ENCODE data around the gene DLGAP1.

The DLGAP1 gene

DNA sequence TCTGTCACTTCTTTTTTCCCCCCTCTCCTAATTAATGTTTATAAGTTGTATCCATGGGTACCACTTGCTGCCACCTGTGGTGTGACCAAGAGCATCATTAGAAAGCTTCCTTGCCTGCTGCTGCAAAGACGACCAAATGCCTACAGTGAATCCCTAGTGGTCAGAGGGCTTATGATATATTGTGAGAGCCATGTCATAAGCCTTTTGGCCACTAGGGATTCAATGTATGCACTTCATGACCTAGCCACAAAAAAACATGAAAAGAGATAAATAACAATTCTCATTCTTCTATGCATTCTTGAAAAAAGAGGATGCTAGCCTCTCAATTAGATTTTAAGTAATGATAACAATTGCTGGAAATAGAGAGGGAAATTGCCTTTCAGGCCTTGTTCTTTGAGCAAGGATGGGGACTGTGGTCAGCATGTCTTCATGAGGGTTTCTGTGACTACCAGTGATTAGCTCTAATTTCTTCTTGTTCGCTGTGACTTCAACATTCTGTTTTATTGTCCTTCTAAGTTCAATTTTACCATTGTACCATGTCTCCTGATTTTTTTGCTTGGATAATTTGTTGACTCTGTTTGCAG is 569.8 kb downstream of the DLGAP1 start:
- no peak for DNase-seq

DNA sequence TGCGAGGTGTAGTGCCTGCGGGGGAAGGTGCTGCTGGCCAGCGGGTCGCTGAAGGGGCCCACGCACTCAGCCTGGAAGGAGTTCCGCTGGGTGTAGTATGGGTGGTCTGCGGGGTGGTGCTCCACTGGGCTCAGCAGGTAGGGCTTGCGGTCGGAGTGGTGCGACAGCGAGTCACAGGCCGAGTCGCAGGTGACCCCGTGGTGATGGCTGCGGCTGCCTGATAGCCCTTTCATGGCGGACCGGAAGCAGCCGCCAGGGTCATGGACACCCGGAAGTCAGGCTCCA is 575.3 kb downstream of the DLGAP1 start:
- DNase-seq: no peak

DNA sequence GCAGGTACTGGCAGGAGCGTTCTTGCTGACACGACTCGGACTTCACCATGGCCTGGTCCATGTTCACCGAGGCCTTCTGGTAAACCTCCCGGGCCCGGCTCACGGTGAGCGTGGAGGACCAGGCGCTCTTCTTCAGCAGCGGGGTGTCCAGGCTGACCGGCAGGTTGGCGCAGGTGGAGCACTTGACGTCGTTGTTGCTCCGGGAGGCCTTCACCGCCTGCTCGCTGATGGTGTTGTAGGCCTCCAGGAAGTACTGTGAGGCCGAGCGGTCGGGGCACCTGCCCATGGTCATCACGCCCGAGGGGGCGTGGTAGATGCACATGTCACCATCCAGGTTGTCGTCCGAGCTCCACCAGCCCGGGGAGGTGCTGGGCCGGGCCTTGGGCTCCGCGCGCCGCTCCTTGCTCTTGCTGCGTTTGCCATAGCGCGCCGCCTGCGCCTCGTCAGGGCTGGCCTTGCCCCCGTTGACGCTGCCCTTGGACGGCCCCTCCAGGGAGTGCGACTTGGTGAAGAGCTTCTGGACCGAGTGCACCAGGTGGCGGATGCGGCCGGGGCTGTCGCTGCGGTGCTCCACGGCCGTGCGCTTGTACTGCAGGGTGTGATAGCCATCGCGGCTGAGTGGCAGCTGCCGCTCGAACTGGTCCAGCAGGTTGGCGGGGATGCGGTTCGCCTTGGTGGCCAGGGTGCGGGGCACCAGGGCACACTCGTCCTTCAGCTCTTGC is 575.8 kb downstream of the DLGAP1 start:
- DNase-seq: no peak

DNA sequence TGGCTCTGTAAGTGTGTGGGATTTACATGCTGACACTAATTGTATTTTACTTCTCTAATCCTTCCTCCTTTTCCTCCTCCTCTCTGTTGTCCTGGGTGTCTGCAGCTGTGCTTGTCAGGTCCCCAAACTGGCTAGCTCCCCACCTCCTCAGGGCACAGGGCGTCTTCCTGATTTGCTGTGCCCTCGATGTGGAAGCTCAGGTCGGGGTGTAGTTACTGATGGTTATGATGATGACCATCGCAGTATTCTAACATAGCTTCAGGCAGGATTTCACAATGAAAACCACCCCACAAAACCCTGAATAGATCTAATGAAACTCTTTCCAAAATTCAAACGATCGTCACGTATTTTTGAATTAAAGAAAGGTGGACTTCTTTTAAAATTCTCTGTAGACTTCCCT is 576.7 kb downstream of the DLGAP1 start:
- DNase-seq: no peak

DNA sequence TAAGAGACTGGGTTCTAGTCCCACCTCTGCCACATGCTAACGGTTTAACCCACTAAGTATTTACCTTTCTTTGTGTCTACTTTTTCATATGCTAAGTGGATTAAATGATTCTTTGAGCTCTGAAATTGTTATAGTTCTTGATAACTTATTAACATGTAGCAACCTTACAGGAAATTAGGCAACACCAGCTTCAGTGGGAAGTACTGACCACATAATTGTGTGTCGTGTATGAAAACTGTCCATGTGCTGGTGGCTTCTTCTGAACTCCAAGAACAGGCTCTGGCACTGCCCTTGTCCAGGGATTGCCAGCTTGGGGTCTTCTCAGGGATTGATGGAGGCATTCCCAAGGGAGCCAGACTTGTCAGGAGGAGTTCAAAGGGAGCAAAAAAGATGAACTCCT is 577.4 kb downstream of the DLGAP1 start:
- DNase-seq: no peak

DNA sequence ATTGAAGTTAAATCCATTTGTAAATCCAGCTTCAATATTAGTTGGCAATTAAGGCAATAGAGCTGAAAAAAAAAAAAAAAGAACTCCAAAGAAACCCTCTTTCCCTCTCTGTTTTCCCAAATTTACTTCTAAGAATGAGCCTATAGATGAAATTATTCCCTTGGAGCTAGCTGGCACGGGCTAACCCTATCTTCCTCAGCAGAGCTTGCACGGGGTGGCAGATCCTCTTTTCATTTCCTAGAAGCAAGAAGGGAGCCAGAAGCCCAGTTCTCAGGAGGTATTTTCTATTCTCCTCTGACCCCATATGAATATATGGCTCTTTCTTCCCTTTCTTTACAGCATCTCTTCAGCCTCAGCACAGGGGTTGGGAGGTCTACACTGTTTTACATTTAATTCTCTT is 579.1 kb downstream of the DLGAP1 start:
- no peak for DNase-seq

DNA sequence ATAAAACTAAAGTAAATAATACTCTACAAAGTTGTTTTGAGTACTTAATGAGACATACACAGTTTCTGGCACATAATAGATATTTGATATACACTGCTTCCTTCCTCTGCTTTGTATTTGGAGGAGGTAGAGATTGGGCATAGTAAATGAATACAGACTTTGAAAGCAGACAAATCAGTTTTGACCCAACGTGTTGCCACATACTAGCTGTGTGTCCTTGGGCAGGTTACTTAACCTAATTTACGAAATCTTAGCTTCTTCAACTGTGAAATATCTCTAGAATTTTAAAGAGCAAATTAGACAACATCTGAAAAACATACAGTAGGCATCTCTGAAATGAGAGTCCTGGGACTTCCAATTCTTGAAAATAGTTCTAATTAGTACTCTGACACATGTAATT is 579.7 kb downstream of the DLGAP1 start:
- no peak for DNase-seq

DNA sequence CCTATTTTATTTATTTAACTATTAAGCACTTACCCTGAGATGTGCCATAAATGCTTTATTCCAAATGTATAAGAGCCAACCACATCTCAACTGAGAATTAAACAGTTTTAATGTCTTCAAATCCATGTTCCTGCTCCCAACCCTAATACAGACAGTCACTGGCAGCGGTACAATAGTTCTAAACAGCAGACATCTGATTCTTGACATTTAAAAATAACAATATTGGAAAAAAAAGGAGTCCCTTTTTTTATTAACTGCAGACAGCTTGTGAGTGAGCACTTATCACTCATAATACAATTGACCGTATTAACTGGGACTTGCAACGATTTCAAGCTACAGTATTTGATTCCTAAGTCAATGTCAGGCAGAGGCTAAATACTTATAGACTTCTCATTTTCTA is 580.5 kb downstream of the DLGAP1 start:
- DNase-seq: no peak

DNA sequence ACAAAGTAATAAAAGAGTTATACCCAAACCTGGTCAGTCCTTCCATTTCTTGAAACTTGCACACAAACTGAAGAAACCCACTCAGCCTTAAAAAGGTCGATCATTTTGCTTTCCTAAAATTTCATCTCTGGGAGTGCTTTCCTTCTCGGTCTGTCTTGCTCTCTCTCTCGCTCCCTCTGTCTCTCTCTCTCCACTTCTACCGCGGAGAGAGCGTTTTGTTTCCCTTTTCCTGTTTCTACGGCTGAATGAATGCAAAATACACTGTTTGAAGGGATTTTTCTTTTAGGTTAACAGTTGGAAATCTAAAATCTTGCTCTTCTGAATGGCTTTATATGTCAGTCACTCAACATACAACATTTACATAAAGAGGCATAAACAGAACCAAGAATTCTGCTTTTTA is 581.0 kb downstream of the DLGAP1 start:
- no peak for DNase-seq

DNA sequence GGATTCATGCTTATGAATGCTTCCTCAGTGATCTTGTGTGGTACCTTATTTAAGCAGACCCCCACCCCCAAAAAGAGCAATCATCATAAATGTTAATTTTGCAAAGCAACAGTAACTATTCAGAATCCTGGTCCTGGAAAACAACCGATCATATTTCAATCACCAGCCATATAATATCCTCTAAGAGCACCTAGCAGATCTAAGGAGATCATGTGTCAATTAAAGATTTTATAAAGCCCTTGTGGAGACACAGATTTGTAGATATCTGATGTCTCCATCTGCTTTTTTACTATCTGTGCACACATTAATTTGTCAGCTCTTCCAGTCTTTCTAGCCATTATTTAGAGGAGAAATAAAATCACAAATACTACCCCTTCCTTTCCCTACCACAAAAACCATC is 581.4 kb downstream of the DLGAP1 start:
- DNase-seq: no peak

DNA sequence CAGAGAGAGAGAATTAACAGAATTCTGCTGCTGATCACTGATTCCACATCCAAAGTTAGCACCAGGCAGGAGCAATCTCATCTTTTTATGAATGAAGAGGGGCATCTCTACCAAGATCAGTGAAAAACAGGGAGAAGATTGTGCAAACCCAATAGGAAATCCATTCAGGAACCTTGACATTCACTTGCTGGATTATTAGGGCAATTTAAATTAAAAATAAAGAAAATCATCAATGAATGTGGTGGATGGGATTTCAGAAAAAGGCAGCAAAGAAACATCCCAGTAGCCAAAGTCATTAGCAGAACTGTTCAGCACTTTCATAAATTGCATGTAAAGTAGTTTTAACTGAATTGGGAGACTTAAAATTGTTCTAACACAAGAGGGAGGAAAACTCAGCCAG is 581.9 kb downstream of the DLGAP1 start:
- no peak for DNase-seq

DNA sequence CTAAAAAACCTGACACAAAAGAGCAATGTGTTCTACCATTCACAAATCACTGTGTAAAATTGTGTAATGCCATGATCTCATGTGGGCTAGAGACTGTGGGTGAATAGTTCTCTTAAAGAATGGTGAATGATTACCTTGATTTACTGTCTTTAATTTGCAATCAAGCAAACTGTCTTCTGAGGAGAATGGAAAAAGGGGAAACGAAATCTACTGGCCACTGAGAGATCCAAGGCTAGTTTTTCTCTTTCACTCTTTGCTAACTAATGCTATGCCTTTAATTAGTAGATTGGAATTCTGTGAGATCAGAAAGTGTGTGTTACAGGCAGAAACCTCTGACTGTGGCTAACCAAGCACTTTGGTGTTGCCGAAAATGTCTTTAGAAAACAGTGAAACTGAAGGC is 582.5 kb downstream of the DLGAP1 start:
- DNase-seq: no peak

DNA sequence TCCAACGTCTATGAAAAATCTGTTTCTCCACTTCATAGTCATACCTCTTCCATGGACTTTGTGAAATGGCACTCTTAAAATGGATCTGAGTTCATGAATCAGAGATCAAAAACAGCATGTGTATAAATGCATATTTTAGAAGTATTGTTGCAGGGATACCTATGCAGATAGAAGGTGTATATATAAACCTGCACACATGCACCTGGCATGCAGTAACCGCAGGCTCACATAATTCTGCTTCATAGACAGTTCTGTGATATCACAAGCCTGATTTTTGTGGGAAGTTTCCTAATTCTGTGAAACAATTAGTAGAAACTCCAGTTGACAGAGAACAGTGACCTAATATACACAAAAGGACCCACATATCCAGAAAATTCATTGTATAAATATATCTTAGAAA is 583.4 kb downstream of the DLGAP1 start:
- no peak for DNase-seq

DNA sequence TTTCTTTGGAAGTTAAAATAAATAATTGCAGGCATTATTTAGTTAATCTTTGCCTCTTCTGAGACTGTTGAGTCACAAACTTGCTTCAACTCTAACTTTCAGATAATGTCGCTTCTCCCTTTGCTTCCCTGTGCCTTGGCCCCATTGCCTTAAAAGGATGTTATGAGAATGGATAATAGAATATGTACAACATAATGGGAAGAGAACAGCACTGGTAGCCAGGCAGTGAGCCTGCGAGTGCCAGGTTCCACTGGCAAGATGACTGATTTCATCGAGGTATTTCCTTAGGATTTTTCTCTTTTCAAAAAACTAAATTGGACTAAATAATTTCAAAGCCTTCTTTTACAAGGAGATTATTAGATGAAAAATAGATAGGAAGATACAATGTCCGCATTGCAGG is 584.2 kb downstream of the DLGAP1 start:
- no peak for DNase-seq

DNA sequence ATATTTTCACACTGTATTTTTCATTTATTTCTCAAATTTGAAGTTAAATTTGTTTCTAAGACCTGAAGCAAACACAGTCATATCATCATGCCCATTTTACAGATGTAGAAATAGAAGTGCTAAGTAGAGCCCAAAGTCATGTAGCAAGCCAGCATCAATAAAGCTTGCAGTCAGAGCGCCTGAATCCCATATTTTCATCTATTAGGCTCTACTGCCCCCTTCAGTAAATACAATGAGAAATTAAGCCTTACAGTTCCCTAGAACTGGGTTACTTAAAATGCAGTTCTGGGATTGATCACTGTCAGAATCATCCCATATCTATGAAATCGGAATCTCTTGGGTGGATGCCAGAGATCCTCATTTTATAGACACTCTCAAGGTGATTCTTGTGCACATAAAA is 585.3 kb downstream of the DLGAP1 start:
- DNase-seq: no peak

DNA sequence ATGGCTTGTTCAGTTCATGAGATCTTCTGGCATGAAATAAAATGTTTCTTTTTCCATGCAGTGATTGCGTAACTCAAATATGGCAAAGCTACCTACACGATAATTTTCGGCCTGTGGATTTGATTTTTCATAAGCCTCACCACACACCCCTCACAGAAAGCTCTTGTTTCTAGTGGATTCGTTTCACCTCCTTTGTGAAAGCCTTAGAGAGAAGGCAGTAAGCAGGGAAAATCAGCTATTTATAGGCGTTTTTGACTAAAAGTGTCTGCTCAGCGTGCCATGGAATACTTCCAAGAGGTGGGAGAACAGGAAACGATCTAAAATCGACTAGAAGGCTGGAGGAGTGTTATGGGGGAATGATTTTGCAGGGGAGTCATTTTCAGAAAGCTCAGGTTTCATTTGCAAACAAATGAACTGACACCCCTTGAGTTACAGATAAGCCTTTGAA is 587.2 kb downstream of the DLGAP1 start:
- no peak for DNase-seq

DNA sequence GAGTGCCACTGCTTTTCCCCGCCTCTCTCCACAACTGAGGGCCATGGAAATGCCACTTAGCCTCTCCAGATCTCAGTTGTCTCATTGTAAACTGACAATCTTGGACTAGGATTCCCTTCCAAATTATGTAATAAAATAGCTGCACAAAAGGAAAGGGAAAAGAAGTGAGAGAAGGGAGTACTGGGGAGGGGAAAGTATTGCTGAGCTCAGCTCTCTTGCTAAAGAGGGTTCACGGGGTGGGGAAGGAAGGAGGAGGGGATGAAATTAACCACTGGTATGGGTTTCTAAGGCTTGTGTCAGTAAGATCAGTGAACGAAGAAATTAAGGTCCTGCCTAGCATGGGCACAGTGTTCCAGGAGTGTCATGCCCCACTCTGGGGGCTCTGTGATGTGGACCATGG is 587.9 kb downstream of the DLGAP1 start:
- no peak for DNase-seq

DNA sequence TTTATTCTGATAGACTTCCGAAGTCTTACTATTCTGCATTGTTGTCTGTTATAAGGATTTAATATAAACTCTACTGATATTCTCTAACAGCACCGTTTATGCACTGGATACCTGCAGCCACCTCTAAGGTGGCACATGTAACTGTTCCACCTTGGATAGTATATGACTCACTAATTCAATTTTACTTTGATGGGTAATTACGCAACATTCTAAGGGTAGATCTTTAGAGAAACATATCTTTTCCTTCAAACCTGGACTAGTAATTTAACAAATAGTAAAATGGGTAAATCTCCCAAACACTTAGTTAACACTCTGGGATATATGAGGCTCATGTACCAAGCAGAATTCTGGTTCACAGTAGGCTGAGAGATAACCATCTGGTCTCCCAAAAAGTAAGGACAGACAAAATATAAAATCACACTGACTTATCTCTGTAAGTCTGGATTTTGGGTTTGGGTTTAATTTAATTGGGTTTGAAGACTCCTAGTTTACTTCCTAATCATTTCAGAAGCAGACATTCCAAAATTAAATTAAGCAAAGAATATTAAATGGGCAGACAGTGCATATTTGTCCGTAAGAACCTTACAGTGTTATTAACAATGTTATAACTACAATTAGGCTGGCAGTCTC is 590.3 kb downstream of the DLGAP1 start:
- DNase-seq: no peak

DNA sequence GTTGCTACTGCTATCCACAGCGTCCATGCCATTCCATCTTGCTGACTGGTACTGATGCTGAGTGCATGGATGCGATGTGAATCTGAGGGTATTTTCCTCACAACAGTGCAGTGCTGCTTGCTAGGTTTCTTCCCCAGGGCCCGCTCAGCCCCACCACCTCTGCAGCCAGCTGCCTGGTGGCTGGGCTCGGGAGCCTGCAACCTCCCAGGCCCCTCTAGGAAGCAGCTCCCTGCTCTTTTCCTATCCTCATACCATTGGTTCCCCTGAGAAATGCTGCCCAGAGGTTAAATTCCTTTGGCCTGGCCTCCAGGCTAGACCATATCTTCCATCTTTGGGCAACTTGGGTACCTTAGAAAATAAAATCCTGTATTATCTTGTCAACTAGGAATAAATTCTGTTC is 591.5 kb downstream of the DLGAP1 start:
- DNase-seq: no peak

DNA sequence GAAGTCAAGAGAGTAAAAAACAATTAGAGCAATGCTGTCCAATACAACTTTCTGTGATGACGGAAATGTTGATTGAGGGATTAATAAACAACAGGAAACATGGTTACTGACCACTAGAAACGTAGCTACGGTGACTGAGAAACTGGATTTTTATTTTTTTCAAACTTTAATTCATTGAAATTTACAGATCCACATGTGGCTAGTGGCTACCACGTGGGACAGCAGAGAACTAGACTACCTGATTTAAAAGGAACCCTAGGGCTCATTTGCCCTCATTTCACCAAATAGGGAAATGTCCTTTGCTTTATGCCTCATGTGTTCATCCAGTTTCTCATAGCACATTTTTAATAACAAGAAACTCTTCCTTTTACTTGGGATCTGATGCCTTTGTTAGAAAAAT is 592.1 kb downstream of the DLGAP1 start:
- DNase-seq: no peak

DNA sequence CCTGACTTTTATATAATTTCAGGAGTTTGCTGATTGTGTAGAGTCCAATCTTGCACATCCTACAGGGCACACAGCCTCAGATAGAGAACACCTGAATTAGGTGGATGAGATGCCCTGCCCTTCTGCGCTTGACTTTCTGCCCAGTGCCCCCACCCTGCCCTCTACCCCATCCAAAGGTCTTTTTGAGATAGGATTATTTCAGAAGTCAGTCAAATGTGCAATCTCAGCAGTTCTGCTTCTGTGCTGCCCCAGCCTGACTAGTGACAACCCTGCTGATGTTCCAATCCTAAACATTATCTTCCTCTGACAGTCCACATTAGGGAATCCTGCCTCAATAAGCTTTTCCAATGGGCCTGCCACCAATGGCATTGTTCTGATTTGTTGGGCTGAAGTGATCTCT is 593.6 kb downstream of the DLGAP1 start:
- DNase-seq: no peak

DNA sequence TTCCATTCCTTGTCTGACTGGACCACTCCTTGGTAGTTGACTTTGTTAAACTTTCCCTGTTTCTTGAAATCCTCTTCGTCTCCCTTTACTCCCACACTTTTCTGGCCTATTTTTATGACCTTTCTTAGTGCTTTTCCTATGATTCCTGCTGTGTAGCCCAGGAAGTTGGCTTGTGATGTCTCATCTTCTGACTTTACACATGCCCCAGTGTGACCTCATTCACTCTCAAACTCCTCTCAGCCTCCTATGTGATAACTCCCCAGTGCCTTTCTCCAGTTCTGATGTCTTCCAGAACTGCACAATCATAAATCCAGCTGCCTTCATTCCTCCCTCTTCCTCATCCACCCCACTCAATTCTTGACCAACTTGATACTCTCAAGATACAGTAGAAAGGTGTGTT is 597.6 kb downstream of the DLGAP1 start:
- no peak for DNase-seq

DNA sequence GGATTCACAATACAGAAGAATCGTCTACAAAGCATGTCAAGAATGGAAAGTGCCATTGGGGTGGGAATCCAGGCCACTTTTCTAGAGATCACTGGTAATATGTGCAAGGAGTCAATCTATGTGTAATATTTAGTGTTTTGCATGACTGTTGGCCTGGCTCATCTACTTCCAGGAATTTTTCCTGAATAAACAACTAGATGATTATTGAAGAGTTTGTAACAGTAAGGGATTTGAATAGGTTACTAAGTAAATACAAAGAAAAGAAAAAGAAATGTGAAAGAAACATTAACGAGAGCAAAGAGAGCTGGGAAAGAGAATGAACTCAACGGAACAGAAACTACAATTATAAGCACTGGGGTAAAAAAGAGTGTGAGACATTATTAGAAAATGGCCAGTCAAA is 599.1 kb downstream of the DLGAP1 start:
- DNase-seq: no peak

DNA sequence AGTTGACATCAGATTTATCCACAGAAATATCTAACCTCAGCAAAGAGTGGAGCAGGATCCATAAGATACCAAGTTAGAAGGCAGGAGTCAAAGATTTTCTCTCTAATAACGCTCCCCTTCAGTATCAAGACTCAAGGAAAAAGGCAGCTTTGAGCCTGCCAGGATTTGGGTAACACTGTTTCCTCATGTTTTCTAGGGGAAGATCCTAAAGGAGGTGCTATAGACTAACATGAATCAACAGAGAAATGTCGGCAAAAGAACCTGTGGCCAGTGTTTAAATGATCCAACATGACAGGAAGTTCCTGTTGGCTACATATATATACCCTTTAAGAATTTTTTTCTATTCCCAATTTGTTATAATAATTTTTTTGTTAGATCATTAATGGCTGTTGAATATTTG is 602.8 kb downstream of the DLGAP1 start:
- no peak for DNase-seq

DNA sequence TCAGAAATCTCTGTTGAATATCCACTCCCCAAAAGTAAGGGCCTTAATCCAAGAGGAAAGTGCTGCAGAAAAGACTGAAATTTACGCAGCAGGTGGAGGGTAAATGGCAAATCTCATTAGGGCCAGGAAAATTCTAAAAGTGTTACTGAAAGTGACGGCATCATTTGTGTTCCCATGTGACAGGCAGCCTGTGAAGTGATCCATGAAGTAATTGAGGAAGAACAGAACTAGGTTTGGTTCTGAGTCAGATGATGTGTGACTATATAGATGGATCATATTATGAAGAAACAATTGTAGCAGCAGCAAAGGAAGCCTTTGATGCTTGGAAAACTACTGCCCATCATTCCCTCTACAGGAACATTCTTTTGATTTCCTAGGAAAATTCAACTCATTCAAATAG is 603.9 kb downstream of the DLGAP1 start:
- DNase-seq: no peak
